NT2/D1 (cell line): ENCODE measurements around the gene SLC9B2.

Experiments
- SUZ12 ChIP-seq: IDR thresholded peaks from 2 replicates; pipeline ENCODE4 v1.6.1; 2011; ENCODE audit not compliant: insufficient read length, insufficient read depth; ENCODE audit errors: extremely low read depth
- YY1 ChIP-seq: IDR thresholded peaks from 2 replicates; pipeline ENCODE4 v1.6.1; 2011; ENCODE audit not compliant: insufficient read length, insufficient read depth
- ZNF274 ChIP-seq: IDR thresholded peaks from 2 replicates; pipeline ENCODE4 v1.6.1; 2011; ENCODE audit warnings: mild to moderate bottlenecking, low read depth, low read length

GRCh38 chr4:103021120-103021519, 55.4 kb downstream of the SLC9B2 start:
- TF ChIP-seq YY1 (no peak), SUZ12 (no peak), ZNF274 (no peak)
